GM23338 (cell line): ENCODE results near the gene MKRN1. TPM values are rescaled to one million over a fixed set of nuclear protein-coding genes. Genes with fewer than 3 reads are reported as not detected.

Experiments
- ATAC-seq: fragments of 200-7000 bp; cut with Tn5 transposase; 3 replicates; pipeline ENCODE4 v1.9.1; 2020
- DNase-seq: peaks from one replicate; pipeline ENCODE4 v3.0.0-alpha.2; 2015; ENCODE audit warnings: low spot score
- H2AFZ ChIP-seq: fragments of 200-600 bp; sonication (generic); 2 replicates; pipeline ENCODE4 v1.8.0; 2016; ENCODE audit warnings: antibody characterized with exemption, mild to moderate bottlenecking, moderate library complexity
- H3F3A ChIP-seq: fragments of 200-600 bp; sonication (generic); replicated peaks from 2 replicates; pipeline ENCODE4 v1.8.0; 2017; ENCODE audit warnings: antibody characterized with exemption, mixed run types, low read depth
- H3K27ac ChIP-seq: fragments of 200-600 bp; sonication (generic); 2 replicates; pipeline ENCODE4 v1.6.1; 2016; ENCODE audit warnings: low read depth
- H3K27me3 ChIP-seq: fragments of 200-600 bp; sonication (generic); 2 replicates; pipeline ENCODE4 v1.8.0; 2016; ENCODE audit warnings: mild to moderate bottlenecking, mixed run types, moderate library complexity; ENCODE audit not compliant: insufficient read depth
- H3K36me3 ChIP-seq: fragments of 200-600 bp; sonication (generic); 2 replicates; pipeline ENCODE4 v1.8.0; 2016; ENCODE audit warnings: mild to moderate bottlenecking; ENCODE audit not compliant: insufficient read depth
- H3K4me1 ChIP-seq: fragments of 200-600 bp; sonication (generic); 2 replicates; pipeline ENCODE4 v1.8.0; 2016; ENCODE audit warnings: mild to moderate bottlenecking, moderate library complexity; ENCODE audit not compliant: insufficient read depth
- H3K4me2 ChIP-seq: fragments of 200-600 bp; sonication (generic); 2 replicates; pipeline ENCODE4 v1.7.1; 2017; ENCODE audit warnings: mixed run types
- H3K4me3 ChIP-seq: fragments of 200-600 bp; sonication (generic); 2 replicates; pipeline ENCODE4 v1.6.1; 2016; ENCODE audit warnings: mixed run types
- H3K79me2 ChIP-seq: fragments of 200-600 bp; sonication (generic); replicated peaks from 2 replicates; pipeline ENCODE4 v1.8.0; 2017; ENCODE audit warnings: mild to moderate bottlenecking; ENCODE audit not compliant: insufficient read depth
- H3K9me2 ChIP-seq: fragments of 200-600 bp; sonication (generic); 2 replicates; pipeline ENCODE4 v1.8.0; 2017; ENCODE audit not compliant: insufficient read depth
- H4K20me1 ChIP-seq: fragments of 200-600 bp; sonication (generic); replicated peaks from 2 replicates; pipeline ENCODE4 v1.8.0; 2017; ENCODE audit warnings: mild to moderate bottlenecking; ENCODE audit not compliant: insufficient read depth
- H3K27ac Mint-ChIP-seq: 2 replicates; pipeline ENCODE4 v1.8.0; 2020; ENCODE audit warnings: inconsistent platforms, mild to moderate bottlenecking, moderate library complexity, mixed read lengths
- H3K27me3 Mint-ChIP-seq: 3 replicates; pipeline ENCODE4 v1.8.0; 2022; ENCODE audit warnings: low read depth, mild to moderate bottlenecking, moderate library complexity, mixed read lengths, inconsistent platforms; ENCODE audit not compliant: insufficient read depth, poor library complexity
- H3K36me3 Mint-ChIP-seq: 3 replicates; pipeline ENCODE4 v1.8.0; 2021; ENCODE audit warnings: low read depth, mild to moderate bottlenecking, inconsistent platforms, moderate library complexity, mixed read lengths
- H3K4me1 Mint-ChIP-seq: 3 replicates; pipeline ENCODE4 v1.8.0; 2020; ENCODE audit warnings: mild to moderate bottlenecking, inconsistent platforms, mixed read lengths
- H3K4me3 Mint-ChIP-seq: 3 replicates; pipeline ENCODE4 v1.8.0; 2021; ENCODE audit warnings: moderate library complexity, mild to moderate bottlenecking, inconsistent platforms, mixed read lengths
- H3K9me3 Mint-ChIP-seq: 3 replicates; pipeline ENCODE4 v1.8.0; 2020; ENCODE audit warnings: moderate library complexity, mild to moderate bottlenecking, inconsistent platforms, mixed read lengths
- CREB1 ChIP-seq: fragments of 250-450 bp; sonication (Bioruptor Pico); IDR thresholded peaks from 2 replicates; pipeline ENCODE4 v1.5.0; 2020; ENCODE audit warnings: low read depth, mild to moderate bottlenecking, moderate library complexity
- EZH2 ChIP-seq: fragments of 200-600 bp; sonication (generic); IDR thresholded peaks from one replicate; pipeline ENCODE4 v1.8.0; 2017; ENCODE audit warnings: antibody characterized with exemption, mild to moderate bottlenecking, low read depth; ENCODE audit not compliant: unreplicated experiment
- EZH2phosphoT487 ChIP-seq: fragments of 200-600 bp; sonication (generic); IDR thresholded peaks from one replicate; pipeline ENCODE4 v1.8.1; 2018; ENCODE audit warnings: antibody characterized with exemption; ENCODE audit not compliant: unreplicated experiment
- NANOG ChIP-seq: IDR thresholded peaks from 2 replicates; pipeline ENCODE4 v1.6.1; 2016; ENCODE audit warnings: antibody characterized with exemption, borderline replicate concordance
- ZNF114 ChIP-seq: fragments of 250-450 bp; sonication (Bioruptor Pico); IDR thresholded peaks from 2 replicates; pipeline ENCODE4 v1.5.0; 2020; ENCODE audit warnings: mild to moderate bottlenecking, moderate library complexity
- ZNF462 ChIP-seq: fragments of 250-450 bp; sonication (Bioruptor Pico); IDR thresholded peaks from 2 replicates; pipeline ENCODE4 v1.5.0; 2020; ENCODE audit warnings: mild to moderate bottlenecking, moderate library complexity
- polyA plus RNA-seq: library from polyadenylated mRNA; unstranded; fragments of >200 nt; fragmentation: Nextera tagmentation; extraction: Ambion mirVana; gene quantifications from 2 replicates; pipeline ENCODE4 v1.2.1, GENCODE V29; 2016
- total RNA-seq: library from RNA; depleted of rRNA; stranded (reverse); fragments of >200 nt; shearing (Covaris generic); gene quantifications from 2 replicates; pipeline ENCODE4 v1.2.3, GENCODE V29; 2014

Gene MKRN1
- total and polyA plus RNA-seq, 2 experiments from 2014 or later: 65.0 to 86.8 TPM

GRCh38 chr7:140485500-140486265 lies 6.4 kb upstream of the MKRN1 start:
- H3F3A ChIP-seq: peaks cover 17% of the 10 kb centered on the region
- no peaks in the 10 kb centered on the region for H3K36me3 ChIP-seq
- H4K20me1 ChIP-seq: no peaks in the 10 kb centered on the region
- Mint-ChIP-seq H3K27me3 (no peaks in the 10 kb centered on the region), H3K9me3 (no peaks in the 10 kb centered on the region), H3K36me3 (no peaks in the 10 kb centered on the region), H3K4me3 (0 out of 3 replicates have a peak overlapping the region, but pooled peaks have one; percentile 36), H3K4me1 (peaks cover 33% of the 10 kb centered on the region), H3K27ac (peak overlapping the region; percentile 91)
- H3K9me2 ChIP-seq: no peaks in the 10 kb centered on the region
- DNase-seq: peak; percentile 35
- TF ChIP-seq EZH2: no peak
- peak; percentile 48 for ATAC-seq
- peak overlapping the region; percentile 79 for H3K27ac ChIP-seq
- H3K79me2 ChIP-seq: no peaks in the 10 kb centered on the region
- peak overlapping the region; percentile 45 for H3K4me2 ChIP-seq
- H3K4me3 ChIP-seq: peak overlapping the region; percentile 6; the same call in 1 of the 2 replicates
- H2AFZ ChIP-seq: peak overlapping the region; percentile 83; the same call in 1 of the 2 replicates
- H3K4me1 ChIP-seq: peaks cover 24% of the 10 kb centered on the region
- H3K27me3 ChIP-seq: no peaks in the 10 kb centered on the region

- Histone ChIP-seq H3K4me2 (peak overlapping the region; percentile 45), H3K4me3 (peak overlapping the region; percentile 6; the same call in 1 of the 2 replicates), H3K27me3 (no peaks in the 10 kb centered on the region), H4K20me1 (no peaks in the 10 kb centered on the region), H3K9me2 (no peaks in the 10 kb centered on the region), H3K36me3 (no peaks in the 10 kb centered on the region), H3K4me1 (peaks cover 25% of the 10 kb centered on the region), H2AFZ (no peak overlapping the region), H3K27ac (peak overlapping the region; percentile 79), H3F3A (peaks cover 17% of the 10 kb centered on the region), H3K79me2 (no peaks in the 10 kb centered on the region)
- no peaks in the 10 kb centered on the region for H3K36me3 Mint-ChIP-seq
- peak overlapping the region; percentile 36 for H3K4me3 Mint-ChIP-seq
- TF ChIP-seq NANOG (peak; percentile 89), EZH2phosphoT487 (no peak)
- DNase-seq (peak; percentile 23), ATAC-seq (peak; percentile 17; the same call in 2 of the 3 replicates)
- no peaks in the 10 kb centered on the region for H3K9me3 Mint-ChIP-seq
- H3K27ac Mint-ChIP-seq: peak overlapping the region; percentile 91
- H3K4me1 Mint-ChIP-seq: peaks cover 34% of the 10 kb centered on the region
- H3K27me3 Mint-ChIP-seq: no peaks in the 10 kb centered on the region
Measured at GRCh38 chr7:140484951-140485499, 5.7 kb upstream of the MKRN1 start.

- H3K9me2 ChIP-seq: no peaks in the 10 kb centered on the region
- no peaks in the 10 kb centered on the region for H3K27me3 ChIP-seq
- peak overlapping the region; percentile 45 for H3K4me2 ChIP-seq
- ATAC-seq (0 out of 3 replicates have a peak, but pooled peaks have one; percentile 13), DNase-seq (no peak)
- H3K4me3 ChIP-seq: 0 out of 2 replicates have a peak overlapping the region, but pooled peaks have one; percentile 6
- no peak overlapping the region for H2AFZ ChIP-seq
- H3K27ac ChIP-seq: peak overlapping the region; percentile 78
- peaks cover 23% of the 10 kb centered on the region for H3F3A ChIP-seq
- Mint-ChIP-seq H3K27me3 (no peaks in the 10 kb centered on the region), H3K36me3 (no peaks in the 10 kb centered on the region), H3K4me1 (peaks cover 37% of the 10 kb centered on the region), H3K4me3 (peak overlapping the region; percentile 36; the same call in 2 of the 3 replicates), H3K27ac (peak overlapping the region; percentile 91), H3K9me3 (no peaks in the 10 kb centered on the region)
- H3K36me3 ChIP-seq: no peaks in the 10 kb centered on the region
- no peaks in the 10 kb centered on the region for H4K20me1 ChIP-seq
- TF ChIP-seq NANOG: no peak
- no peak for TF ChIP-seq EZH2phosphoT487
- TF ChIP-seq ZNF114 (CRISPR knock-in tag): no peak
- TF ChIP-seq ZNF462 (CRISPR knock-in tag): peak; percentile 17; the same call in 1 of the 2 replicates
- no peak for TF ChIP-seq CREB1 (CRISPR knock-in tag)
- no peaks in the 10 kb centered on the region for H3K79me2 ChIP-seq
- peaks cover 30% of the 10 kb centered on the region for H3K4me1 ChIP-seq
Measured at GRCh38 chr7:140484479-140484878, 5.2 kb upstream of the MKRN1 start.
